ENCODE data around the gene SPCS2.

Gene SPCS2

GRCh38 chr11:74948898-74949752 is at the start of gene SPCS2, which contains the start of gene XRRA1:
Gene SPCS2 (plus strand): TSS chr11:74949266. CDS start chr11:74949286, 20 bp downstream.
Gene XRRA1 (minus strand): TSS chr11:74949091. CDS start chr11:74940878, 8,213 bp downstream.
- DNase-seq (ENCODE audit: low read depth): peak; percentile 100
- peak within 1 kb of the TSS; percentile 89 for H3K4me3 ChIP-seq (ENCODE audit: low read depth, low read length)
- peak; percentile 79 for TF ChIP-seq POLR2A (IDR thresholded peaks at IDR 0.05; ENCODE audit: extremely low read depth, insufficient read length)
- no peak for TF ChIP-seq CTCF (IDR thresholded peaks at IDR 0.05; ENCODE audit: low read depth, low read length)
- TF ChIP-seq MYC (IDR thresholded peaks at IDR 0.05; ENCODE audit: low read depth, low read length): peak; percentile 83
- peak; percentile 86 for TF ChIP-seq MAX (IDR thresholded peaks at IDR 0.05; ENCODE audit: low read depth, low read length)

- DNase-seq (ENCODE audit: low read depth): no peak
- H3K4me3 ChIP-seq (ENCODE audit: low read depth, low read length): no peak overlapping the region
- TF ChIP-seq MYC (IDR thresholded peaks at IDR 0.05; ENCODE audit: low read depth, low read length) (no peak), CTCF (IDR thresholded peaks at IDR 0.05; ENCODE audit: low read depth, low read length) (no peak), MAX (IDR thresholded peaks at IDR 0.05; ENCODE audit: low read depth, low read length) (no peak), POLR2A (IDR thresholded peaks at IDR 0.05; ENCODE audit: extremely low read depth, insufficient read length) (no peak)
Observed at GRCh38 chr11:74902342-74902741, 46.7 kb upstream of the SPCS2 start.

GRCh38 chr11:74905326-74905725 is 43.7 kb upstream of the SPCS2 start:
- TF ChIP-seq POLR2A (IDR thresholded peaks at IDR 0.05; ENCODE audit: extremely low read depth, insufficient read length): no peak
- TF ChIP-seq MAX (IDR thresholded peaks at IDR 0.05; ENCODE audit: low read depth, low read length): no peak
- no peak for TF ChIP-seq CTCF (IDR thresholded peaks at IDR 0.05; ENCODE audit: low read depth, low read length)
- TF ChIP-seq MYC (IDR thresholded peaks at IDR 0.05; ENCODE audit: low read depth, low read length): no peak
- H3K4me3 ChIP-seq (ENCODE audit: low read depth, low read length): no peak overlapping the region
- no peak for DNase-seq (ENCODE audit: low read depth)

- no peak for DNase-seq (ENCODE audit: low read depth)
- H3K4me3 ChIP-seq (ENCODE audit: low read depth, low read length): no peak overlapping the region
- TF ChIP-seq CTCF (IDR thresholded peaks at IDR 0.05; ENCODE audit: low read depth, low read length) (no peak), MYC (IDR thresholded peaks at IDR 0.05; ENCODE audit: low read depth, low read length) (no peak)
Observed at GRCh38 chr11:74909385-74909784, 39.7 kb upstream of the SPCS2 start.

GRCh38 chr11:74909812-74910211 is 39.3 kb upstream of the SPCS2 start:
- TF ChIP-seq MYC (IDR thresholded peaks at IDR 0.05; ENCODE audit: low read depth, low read length): no peak
- TF ChIP-seq MAX (IDR thresholded peaks at IDR 0.05; ENCODE audit: low read depth, low read length): no peak
- TF ChIP-seq POLR2A (IDR thresholded peaks at IDR 0.05; ENCODE audit: extremely low read depth, insufficient read length): no peak
- TF ChIP-seq CTCF (IDR thresholded peaks at IDR 0.05; ENCODE audit: low read depth, low read length): no peak
- DNase-seq (ENCODE audit: low read depth): no peak

More at GRCh38 chr11:74909812-74910211, 39.3 kb upstream of the SPCS2 start:
- no peak overlapping the region for H3K4me3 ChIP-seq (ENCODE audit: low read depth, low read length)

All from NB4 (cell line).